Ovary (tissue), 10 donors: ENCODE data around the gene SYT14. TPM values are rescaled to one million over a fixed set of nuclear protein-coding genes. Genes with fewer than 3 reads are reported as not detected.
"Not testable (repeated sequence)": the region's sequence is repeated elsewhere in the genome, so short reads cannot be mapped to it uniquely, and the experiment has no call there.

ENCODE experiments used
- DNase-seq, 5 donors: peaks; one replicate each; pipeline ENCODE4 v3.0.0-alpha.2; 2019 to 2020
- H3K27ac ChIP-seq, 2 donors: fragments of 200-600 bp; one replicate each; pipeline versions ENCODE4 v1.5.1 to v1.8.0; 2019 to 2022
- H3K27me3 ChIP-seq: fragments of 200-600 bp; one replicate; pipeline ENCODE4 v1.8.0; 2022
- H3K36me3 ChIP-seq: fragments of 200-600 bp; sonication (generic); one replicate; pipeline ENCODE4 v1.5.1; 2019
- H3K4me1 ChIP-seq: one replicate; pipeline ENCODE4 v1.8.1; 2013; ENCODE audit warnings: mild to moderate bottlenecking, moderate library complexity; ENCODE audit not compliant: insufficient read depth
- H3K4me3 ChIP-seq: fragments of 200-600 bp; sonication (generic); one replicate; pipeline ENCODE4 v1.5.1; 2017
- H3K9me3 ChIP-seq, 2 donors: fragments of 200-600 bp in 1 of 2; sonication (generic) in 1 of 2; one replicate each; pipeline versions ENCODE4 v1.5.1 to v1.8.1; 2013 to 2019; ENCODE audit warnings: mild to moderate bottlenecking in 1 of 2, moderate library complexity in 1 of 2
- EP300 ChIP-seq: sonication (generic); formaldehyde crosslinking; IDR thresholded peaks from one replicate; pipeline ENCODE4 v1.6.1; 2017; ENCODE audit warnings: antibody characterized with exemption
- POLR2A ChIP-seq: fragments of 450-650 bp; IDR thresholded peaks from one replicate; pipeline ENCODE4 v1.6.1; 2017; ENCODE audit warnings: antibody characterized with exemption, mild to moderate bottlenecking, moderate library complexity
- WGBS, 3 donors: extraction: QIAGEN DNeasy Blood & Tissue Kit in 1 of 3; methylation state at CpG; one replicate each; pipeline versions ENCODE4 v1.1.5 to v1.1.7; 2013 to 2017; 5-methylcytosine and 5-hydroxymethylcytosine counted together
- intact Hi-C, 4 donors: fragments of 100-400 bp; cut with DNase I; formaldehyde crosslinking; loops; one replicate each; pipeline versions ENCODE4 v1.11.0 to v1.15.1; 2022 to 2023
- long read RNA-seq, 3 donors: library from polyadenylated mRNA in 2 of 3; unstranded in 2 of 3; transcript quantifications; one replicate each; pipeline ENCODE4 v2.0.0 and lab custom pipeline, GENCODE V29; 2021 to 2026
- polyA plus RNA-seq, 2 donors: library from polyadenylated mRNA; stranded (reverse); fragments of 200-250 nt in 1 of 2; fragments of 350-450 nt in 1 of 2; fragmentation: Illumina TruSeq in 1 of 2; extraction: RNeasy Lipid Tissue Mini Kit (QIAGEN cat#74804) in 1 of 2; gene quantifications; one replicate each; pipeline ENCODE4 v1.2.3, GENCODE V29; 2013 to 2014
- total RNA-seq, 7 donors: library from RNA; depleted of rRNA in 2 of 7; stranded (reverse); fragments of >200 nt in 2 of 7; fragmentation: NEBNext Ultra II Directional in 3 of 7; extraction: Animal tissue kit (Norgen Biotek cat#: 25700) in 3 of 7; gene quantifications; one replicate each; pipeline versions ENCODE4 v1.1.0 to v1.2.4, GENCODE V29; 2016 to 2023
- TF ChIP-seq, protein P1 (sequence below), 3 donors: fragments of 450-650 bp in 2 of 3; fragments of 200-600 bp in 1 of 3; IDR thresholded peaks; one replicate each; pipeline versions ENCODE4 v1.5.1 to v1.8.0; 2016 to 2022; ENCODE audit warnings: antibody characterized with exemption in 3 of 3, mild to moderate bottlenecking in 1 of 3
- donor health status: DM: no; HTN: no; CAD: no; lungs with moderate emphysema.
- donor health status: DM: no; HTN: no; CAD: no.
- donor health status: Bipolar disorder and iron deficiency.
- donor health status: DM: yes; HTN: yes; CAD: no.
- donor health status: DM: no; HTN: no; CAD: no.
- donor health status: DM: yes; HTN: yes; CAD: no.

The SYT14 gene
- total RNA-seq (under 1 TPM in 4 of 7 donors, not detected in 3; under 0.01 to 0.45 (median 0.22) TPM), polyA plus RNA-seq (under 1 TPM; 0.05 to 0.22 TPM)
- long read RNA-seq, donor 1 = 0 reads
- long read RNA-seq, donor 2, partial matches to known transcripts = 5 of 5 reads
- long read RNA-seq, donor 2, other reads (novel, unspliced or antisense) = 0 of 5 reads
- long read RNA-seq, donor 3 = 0 reads

GRCh38 chr1:209937996-209938959 lies at the start of gene SYT14:
Gene SYT14 (plus strand): TSS chr1:209938217. CDS start chr1:209938265, 48 bp downstream.
- intact Hi-C loops = no loop called here
- Histone ChIP-seq H3K36me3 (no peaks in the 10 kb centered on the region), H3K27me3 (no peaks in the 10 kb centered on the region), H3K27ac (no peak within 1 kb of the TSS), H3K9me3 (no peaks in the 10 kb centered on the region), H3K4me3 (no peak within 1 kb of the TSS), H3K4me1 (peaks cover 5% of the 10 kb centered on the region)
- WGBS, 3 donors = 2% methylated on average over 33 to 94 of the region's 98 CpGs
- TF ChIP-seq, protein P1, sequence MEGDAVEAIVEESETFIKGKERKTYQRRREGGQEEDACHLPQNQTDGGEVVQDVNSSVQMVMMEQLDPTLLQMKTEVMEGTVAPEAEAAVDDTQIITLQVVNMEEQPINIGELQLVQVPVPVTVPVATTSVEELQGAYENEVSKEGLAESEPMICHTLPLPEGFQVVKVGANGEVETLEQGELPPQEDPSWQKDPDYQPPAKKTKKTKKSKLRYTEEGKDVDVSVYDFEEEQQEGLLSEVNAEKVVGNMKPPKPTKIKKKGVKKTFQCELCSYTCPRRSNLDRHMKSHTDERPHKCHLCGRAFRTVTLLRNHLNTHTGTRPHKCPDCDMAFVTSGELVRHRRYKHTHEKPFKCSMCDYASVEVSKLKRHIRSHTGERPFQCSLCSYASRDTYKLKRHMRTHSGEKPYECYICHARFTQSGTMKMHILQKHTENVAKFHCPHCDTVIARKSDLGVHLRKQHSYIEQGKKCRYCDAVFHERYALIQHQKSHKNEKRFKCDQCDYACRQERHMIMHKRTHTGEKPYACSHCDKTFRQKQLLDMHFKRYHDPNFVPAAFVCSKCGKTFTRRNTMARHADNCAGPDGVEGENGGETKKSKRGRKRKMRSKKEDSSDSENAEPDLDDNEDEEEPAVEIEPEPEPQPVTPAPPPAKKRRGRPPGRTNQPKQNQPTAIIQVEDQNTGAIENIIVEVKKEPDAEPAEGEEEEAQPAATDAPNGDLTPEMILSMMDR (IDR thresholded peaks at IDR 0.05) = no peak
- TF ChIP-seq EP300 (no peak), POLR2A (no peak)
- peak in 1 of 5 donors; percentile 31 for DNase-seq

DNA sequence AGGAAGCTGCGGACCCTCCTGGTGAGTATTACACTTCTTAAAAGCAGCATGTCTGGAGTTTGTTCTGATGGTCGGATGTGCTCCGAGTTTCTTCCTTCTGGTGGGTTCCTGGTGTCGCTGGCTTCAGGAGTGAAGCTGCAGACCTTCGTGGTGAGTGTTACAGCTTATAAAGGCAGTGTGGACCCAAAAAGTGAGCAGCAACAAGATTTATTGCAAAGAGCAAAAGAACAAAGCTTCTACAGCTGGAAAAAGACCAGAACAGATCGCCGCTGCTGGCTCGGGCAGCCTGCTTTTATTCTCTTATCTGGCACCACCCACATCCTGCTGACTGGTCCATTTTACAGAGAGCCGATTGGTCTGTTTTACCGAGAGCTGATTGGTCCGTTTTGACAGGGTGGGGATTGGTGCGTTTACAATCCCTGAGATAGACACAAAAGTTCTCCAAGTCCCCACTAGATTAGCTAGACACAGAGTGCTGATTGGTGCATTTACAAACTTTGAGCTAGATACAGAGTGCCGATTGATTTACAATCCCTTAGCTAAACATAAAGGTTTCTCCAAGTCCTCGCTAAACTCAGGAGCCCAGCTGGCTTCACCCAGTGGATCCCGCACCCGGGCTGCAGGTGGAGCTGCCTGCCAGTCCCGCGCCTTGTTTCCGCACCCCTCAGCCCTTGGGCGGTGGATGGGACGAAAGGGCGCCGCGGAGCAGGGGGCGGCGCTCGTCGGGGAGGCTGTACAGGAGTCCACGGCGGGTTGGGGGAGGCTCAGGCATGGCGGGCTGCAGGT lies 49.5 kb upstream of the SYT14 start:
- intact Hi-C loops, H3K4me1 ChIP-seq, H3K4me3 ChIP-seq, H3K36me3 ChIP-seq, H3K27me3 ChIP-seq, H3K9me3 ChIP-seq, DNase-seq, H3K27ac ChIP-seq: not testable (repeated sequence)
- 78 to 83% (median 80%) methylated on average over 29 to 31 of the region's 31 CpGs for WGBS, 3 donors

- WGBS, 3 donors = 88 to 94% (median 93%) methylated on average over 35 of the region's 35 CpGs
- DNase-seq = no peak
- H3K4me3 ChIP-seq = no peak overlapping the region
These were observed 49.0 kb upstream of the SYT14 start for GRCh38 chr1:209889077-209889418.

GRCh38 chr1:209890641-209891330 lies 47.2 kb upstream of the SYT14 start:
- Histone ChIP-seq H3K27me3 (no peaks in the 10 kb centered on the region), H3K27ac (no peak overlapping the region), H3K4me3 (no peak overlapping the region), H3K9me3 (no peaks in the 10 kb centered on the region), H3K36me3 (no peaks in the 10 kb centered on the region), H3K4me1 (no peaks in the 10 kb centered on the region)
- DNase-seq = no peak
- intact Hi-C loops = no loop called here
- 60 to 76% (median 62%) methylated on average over 3 of the region's 3 CpGs for WGBS, 3 donors
- TF ChIP-seq EP300 = no peak
- TF ChIP-seq POLR2A = no peak

More at GRCh38 chr1:209889077-209889418, 49.0 kb upstream of the SYT14 start:
- intact Hi-C loops = no loop called here
- Histone ChIP-seq H3K9me3 (no peaks in the 10 kb centered on the region), H3K27me3 (no peaks in the 10 kb centered on the region), H3K4me1 (peaks cover 1% of the 10 kb centered on the region), H3K36me3 (no peaks in the 10 kb centered on the region), H3K27ac (no peak overlapping the region)
- TF ChIP-seq, protein P1 (IDR thresholded peaks at IDR 0.05) = no peak
- TF ChIP-seq EP300 (no peak), POLR2A (no peak)

DNA sequence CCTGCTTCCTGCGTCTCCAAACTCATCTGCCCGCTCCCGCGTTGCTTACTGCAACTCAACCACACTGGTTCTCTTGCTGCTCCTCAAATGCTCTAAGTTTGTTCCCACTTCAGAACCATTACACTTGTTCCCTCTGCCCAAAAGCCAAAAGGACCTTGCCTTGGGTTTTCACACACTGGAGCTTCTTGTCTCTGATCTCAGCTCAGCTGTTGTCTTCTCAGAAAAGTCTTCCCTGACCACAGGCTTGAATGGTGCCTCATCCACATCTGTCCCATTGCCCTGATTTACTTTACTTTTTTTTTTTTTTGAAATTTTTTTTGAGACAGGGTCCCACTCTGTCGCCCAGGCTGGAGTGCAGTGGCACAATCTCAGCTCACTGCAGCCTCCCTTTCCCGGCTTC lies 44.3 kb upstream of the SYT14 start:
- no peak for DNase-seq
- H3K4me1 ChIP-seq = no peaks in the 10 kb centered on the region
- no peak for TF ChIP-seq EP300
- TF ChIP-seq, protein P1 (IDR thresholded peaks at IDR 0.05) = no peak
- TF ChIP-seq POLR2A = no peak
- H3K36me3 ChIP-seq = no peaks in the 10 kb centered on the region
- no peak overlapping the region for H3K4me3 ChIP-seq
- WGBS, 3 donors = 72 to 89% (median 85%) methylated on average over 6 of the region's 6 CpGs
- H3K27me3 ChIP-seq = no peaks in the 10 kb centered on the region
- H3K27ac ChIP-seq = no peak overlapping the region
- intact Hi-C loops = no loop called here
- H3K9me3 ChIP-seq = no peaks in the 10 kb centered on the region
